Astrocyte (in vitro differentiated cells and primary cell): Measurements from ENCODE around the gene PROKR1.

Source experiments
- CTCF ChIP-seq: IDR thresholded peaks from 2 replicates; pipeline ENCODE4 v1.5.1; 2011; ENCODE audit warnings: low read depth, mild to moderate bottlenecking, inconsistent platforms, low read length, moderate library complexity; ENCODE audit not compliant: insufficient read depth
- EZH2 ChIP-seq: IDR thresholded peaks from 2 replicates; pipeline ENCODE4 v1.6.1; 2012; ENCODE audit warnings: mild to moderate bottlenecking, low read length, inconsistent platforms; ENCODE audit not compliant: insufficient read depth

GRCh38 chr2:68605939-68606338 is 37.4 kb upstream of the PROKR1 start:
- no peak for TF ChIP-seq EZH2
- no peak for TF ChIP-seq CTCF
